ENCODE results near the gene LCN12. TPM values are rescaled to one million over a fixed set of nuclear protein-coding genes. Genes with fewer than 3 reads are reported as not detected.

LCN12 gene
- polyA plus RNA-seq, 1 donor (not counting 4 experiments of a cell fraction or from before 2014, with no cell fraction given): not detected

DNA sequence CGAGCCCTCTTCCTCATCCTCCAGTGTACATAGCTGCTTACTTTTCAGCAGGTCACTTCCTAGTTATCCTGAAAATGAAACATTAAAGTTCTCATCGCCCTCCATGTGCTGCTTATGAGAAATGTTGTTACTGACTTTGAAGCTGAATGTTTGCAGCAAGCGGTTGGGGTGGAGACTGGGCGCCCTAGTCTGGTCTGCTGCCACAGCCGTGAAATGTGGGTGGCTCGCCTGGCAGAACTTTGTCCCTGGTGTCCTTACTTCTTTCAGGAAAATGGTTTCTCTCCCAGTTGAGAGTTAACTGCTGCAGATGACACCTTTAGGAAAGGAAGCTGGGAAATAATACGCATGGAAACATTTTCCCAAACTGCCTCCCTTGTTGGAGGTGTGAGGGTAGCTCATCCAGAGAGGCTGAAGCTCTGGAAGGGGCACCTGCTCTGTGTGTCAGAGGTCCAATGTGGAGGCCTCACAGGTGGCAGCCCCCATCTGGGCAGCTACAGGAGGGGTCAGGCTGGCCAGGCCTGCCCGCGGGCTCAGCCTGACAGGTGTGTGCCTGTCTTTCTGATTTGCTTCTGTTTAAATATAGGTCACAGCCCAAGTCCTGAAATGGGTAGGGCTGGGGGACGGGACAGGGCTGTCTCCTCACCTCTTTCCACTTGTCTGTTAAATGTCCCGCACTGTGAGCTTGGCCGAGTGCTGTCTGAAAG lies 41.7 kb upstream of the LCN12 start:
- no peaks in the 10 kb centered on the region for H3K27me3 ChIP-seq (ENCODE audit: control insufficient read depth, extremely low read depth, insufficient read depth, low read length)
- FAIRE-seq (no peak), DNase-seq (ENCODE audit: low read depth, low spot score) (no peak)
- H3K4me3 ChIP-seq (ENCODE audit: control insufficient read depth in 2 of 3, extremely low read depth in 1 of 3, insufficient read depth in 2 of 3, low read depth in 1 of 3, low read length in 3 of 3): no peak overlapping the region
- H2AFZ ChIP-seq (ENCODE audit: control insufficient read depth, low read length): no peak overlapping the region
- H3K4me2 ChIP-seq (ENCODE audit: control insufficient read depth, extremely low read depth, insufficient read depth, low read depth, low read length): no peak overlapping the region
- TF ChIP-seq EZH2 (IDR thresholded peaks at IDR 0.05; ENCODE audit: low read length): no peak
- TF ChIP-seq CTCF (optimal IDR thresholded peaks at IDR 0.05 in 1 of 3, IDR thresholded peaks at IDR 0.05 in 1 of 3, conservative IDR thresholded peaks at IDR 0.05 in 1 of 3; ENCODE audit: extremely low read depth in 1 of 3, insufficient read depth in 2 of 3, low read length in 3 of 3): no peak
- no peaks in the 10 kb centered on the region for H3K4me1 ChIP-seq (ENCODE audit: control insufficient read depth, extremely low read depth, insufficient read depth, low read length)
- H3K36me3 ChIP-seq (ENCODE audit: control insufficient read depth in 2 of 2, extremely low read depth in 1 of 2, insufficient read depth in 2 of 2, low read length in 2 of 2): peaks cover 20 to 28% of the 10 kb centered on the region in 2 experiments
- no peak overlapping the region for H3K27ac ChIP-seq (ENCODE audit: control insufficient read depth, insufficient read depth, low read length)
- dilution Hi-C loops (cut with MboI; ENCODE audit: extremely low pct_ligation_motif_present, low sequenced_read_pairs): no loop called here
- H3K9me3 ChIP-seq (ENCODE audit: control insufficient read depth, low read depth, low read length): no peaks in the 10 kb centered on the region
- no peaks in the 10 kb centered on the region for H4K20me1 ChIP-seq (ENCODE audit: control insufficient read depth, extremely low read depth, insufficient read depth, low read length)
- H3K9me1 ChIP-seq (ENCODE audit: control insufficient read depth, extremely low read depth, insufficient read depth, low read length): no peaks in the 10 kb centered on the region
- peaks cover 4% of the 10 kb centered on the region for H3K79me2 ChIP-seq (ENCODE audit: control insufficient read depth, insufficient read depth, low read length)
- H3K9ac ChIP-seq (ENCODE audit: control insufficient read depth, extremely low read depth, insufficient read depth, low read length): no peak overlapping the region

- H4K20me1 ChIP-seq (ENCODE audit: control insufficient read depth, extremely low read depth, insufficient read depth, low read length): no peaks in the 10 kb centered on the region
- H3K9me1 ChIP-seq (ENCODE audit: control insufficient read depth, extremely low read depth, insufficient read depth, low read length): no peaks in the 10 kb centered on the region
- no peaks in the 10 kb centered on the region for H3K9me3 ChIP-seq (ENCODE audit: control insufficient read depth, low read depth, low read length)
- dilution Hi-C loops (cut with MboI; ENCODE audit: extremely low pct_ligation_motif_present, low sequenced_read_pairs): no loop called here
- no peak overlapping the region for H3K27ac ChIP-seq (ENCODE audit: control insufficient read depth, insufficient read depth, low read length)
- peaks cover 5% of the 10 kb centered on the region for H3K79me2 ChIP-seq (ENCODE audit: control insufficient read depth, insufficient read depth, low read length)
- no peak overlapping the region for H2AFZ ChIP-seq (ENCODE audit: control insufficient read depth, low read length)
- H3K4me2 ChIP-seq (ENCODE audit: control insufficient read depth, extremely low read depth, insufficient read depth, low read depth, low read length): no peak overlapping the region
- H3K9ac ChIP-seq (ENCODE audit: control insufficient read depth, extremely low read depth, insufficient read depth, low read length): no peak overlapping the region
- H3K4me1 ChIP-seq (ENCODE audit: control insufficient read depth, extremely low read depth, insufficient read depth, low read length): no peaks in the 10 kb centered on the region
- H3K36me3 ChIP-seq (ENCODE audit: control insufficient read depth in 2 of 2, extremely low read depth in 1 of 2, insufficient read depth in 2 of 2, low read length in 2 of 2): peaks cover 23 to 29% of the 10 kb centered on the region in 2 experiments
- TF ChIP-seq EZH2 (IDR thresholded peaks at IDR 0.05; ENCODE audit: low read length) (no peak), CTCF (optimal IDR thresholded peaks at IDR 0.05 in 1 of 3, IDR thresholded peaks at IDR 0.05 in 1 of 3, conservative IDR thresholded peaks at IDR 0.05 in 1 of 3; ENCODE audit: extremely low read depth in 1 of 3, insufficient read depth in 2 of 3, low read length in 3 of 3) (no peak)
- no peaks in the 10 kb centered on the region for H3K27me3 ChIP-seq (ENCODE audit: control insufficient read depth, extremely low read depth, insufficient read depth, low read length)
- FAIRE-seq: no peak
- no peak for DNase-seq (ENCODE audit: low read depth, low spot score)
- H3K4me3 ChIP-seq (ENCODE audit: control insufficient read depth in 2 of 3, extremely low read depth in 1 of 3, insufficient read depth in 2 of 3, low read depth in 1 of 3, low read length in 3 of 3): no peak overlapping the region
These were observed 41.2 kb upstream of the LCN12 start for GRCh38 chr9:136910901-136911245.
